Bronchus fibroblast of lung (primary cell): ENCODE measurements around the gene CHIA. TPM values are rescaled to one million over a fixed set of nuclear protein-coding genes. Genes with fewer than 3 reads are reported as not detected.

Experiments
- total RNA-seq: library from RNA; depleted of rRNA; stranded (reverse); fragments of >200 nt; gene quantifications from 2 replicates; pipeline ENCODE4 v1.2.3, GENCODE V29; 2015

Gene CHIA
- not detected in 2 replicates for total RNA-seq

GRCh38 chr1:111290630-111291029 is at the start of gene CHIA:
Gene CHIA, plus strand, starts transcription at chr1:111290851. Its CDS starts 19,617 bp downstream, at chr1:111310468.

Other genes with a start within 250 kb of the CHIA start
- gene DRAM2, start 150.8 kb upstream of the CHIA start, total RNA-seq = 28.1 and 29.0 TPM in 2 replicates
- gene CEPT1, start 150.6 kb upstream of the CHIA start, total RNA-seq = 18.4 and 20.2 TPM in 2 replicates
- 0.84 and 2.1 TPM in 2 replicates for gene DENND2D, start 90.2 kb upstream of the CHIA start, total RNA-seq
- 1.5 TPM in 1 of 2 replicates, not detected in the other for gene CHI3L2, start 63.1 kb upstream of the CHIA start, total RNA-seq
- gene OVGP1, start 136.9 kb downstream of the CHIA start, total RNA-seq = 0.15 and 0.67 TPM in 2 replicates
- 40.1 and 46.6 TPM in 2 replicates for gene WDR77, start 158.4 kb downstream of the CHIA start, total RNA-seq
- gene ATP5PB, start 158.6 kb downstream of the CHIA start, total RNA-seq = 234 and 254 TPM in 2 replicates
- under 0.01 and 0.17 TPM in 2 replicates for gene C1orf162, start 183.1 kb downstream of the CHIA start, total RNA-seq
- not detected in 2 replicates for gene ADORA3, start 212.8 kb downstream of the CHIA start, total RNA-seq
- 0.34 TPM in 1 of 2 replicates, not detected in the other for gene TMIGD3, start 212.8 kb downstream of the CHIA start, total RNA-seq